Vagina (tissue), 2 donors: ENCODE measurements around the gene KCNN1.

Experiments used
- CTCF ChIP-seq, 3 experiments: fragments of 450-650 bp in 2 of 3; fragments of 200-600 bp in 1 of 3; sonication (generic) in 1 of 3; IDR thresholded peaks; one replicate each; pipeline ENCODE4 v1.5.1; 2017 to 2019; ENCODE audit warnings: antibody characterized with exemption in 3 of 3, mild to moderate bottlenecking in 2 of 3, moderate library complexity in 2 of 3
- POLR2AphosphoS5 ChIP-seq, 2 donors: sonication (generic); formaldehyde crosslinking; IDR thresholded peaks; one replicate each; pipeline ENCODE4 v1.9.0; 2017; ENCODE audit warnings: antibody characterized with exemption in 2 of 2, mild to moderate bottlenecking in 2 of 2, low read depth in 1 of 2; ENCODE audit not compliant: insufficient read depth in 1 of 2

- TF ChIP-seq CTCF (IDR thresholded peaks at IDR 0.05) (no peak), POLR2AphosphoS5 (IDR thresholded peaks at IDR 0.05; ENCODE audit: insufficient read depth in 1 of 2, low read depth in 1 of 2) (no peak)
These were observed 30.5 kb upstream of the KCNN1 start for GRCh38 chr19:17936379-17936778.
